ENCODE data around the gene GAP43. TPM values are rescaled to one million over a fixed set of nuclear protein-coding genes. Genes with fewer than 3 reads are reported as not detected.

GAP43 gene
- polyA plus RNA-seq, 3 donors = 0.06 to 1.5 (median 0.38) TPM

DNA sequence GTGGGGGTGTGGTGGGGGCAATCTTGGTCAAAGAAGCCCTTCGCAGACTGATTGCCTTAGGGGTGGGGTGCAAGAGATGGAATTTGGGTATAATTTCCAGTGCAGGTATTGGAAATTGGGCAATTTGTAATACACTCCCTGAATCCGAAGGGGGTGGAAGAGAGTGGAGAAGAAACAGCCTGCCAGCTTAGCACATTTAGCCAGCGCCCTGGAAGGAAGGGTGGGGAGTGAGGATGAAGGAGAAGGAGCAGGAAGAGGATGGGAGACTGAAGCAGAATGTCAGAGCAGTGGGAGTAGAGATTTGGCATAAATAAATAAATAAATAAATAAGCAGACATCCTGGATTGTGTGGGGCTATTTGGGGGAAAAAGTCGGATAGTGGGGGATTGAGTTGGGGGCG lies 1.6 kb downstream of the GAP43 start:
- WGBS, 3 donors = 20 to 59% (median 40%) methylated on average over 5 of the region's 5 CpGs
- H3K27ac ChIP-seq (ENCODE audit: low read depth, low read length) = no peak overlapping the region

DNA sequence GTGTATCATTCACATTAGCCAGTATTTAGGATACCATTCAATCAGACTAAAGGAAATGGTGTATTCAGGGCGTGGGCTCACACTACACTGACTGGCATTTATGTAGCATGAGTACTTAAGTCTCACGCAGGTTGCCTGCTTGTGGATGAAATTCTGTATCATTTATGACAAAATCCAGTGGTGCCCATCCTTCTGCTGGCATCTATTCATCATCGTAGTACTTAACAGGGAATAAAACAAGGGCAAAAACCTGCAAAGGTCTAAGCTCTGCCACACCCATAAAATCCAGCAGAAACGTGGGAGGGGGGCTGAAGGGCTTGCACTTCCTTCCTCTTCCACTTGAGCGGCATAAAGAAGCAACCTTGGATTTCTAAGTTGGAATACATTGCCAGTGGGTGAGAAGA lies 2.7 kb downstream of the GAP43 start:
- no peak overlapping the region for H3K27ac ChIP-seq (ENCODE audit: low read depth, low read length)
- WGBS, 3 donors = 30 to 38% (median 33%) methylated on average over 5 of the region's 5 CpGs

DNA sequence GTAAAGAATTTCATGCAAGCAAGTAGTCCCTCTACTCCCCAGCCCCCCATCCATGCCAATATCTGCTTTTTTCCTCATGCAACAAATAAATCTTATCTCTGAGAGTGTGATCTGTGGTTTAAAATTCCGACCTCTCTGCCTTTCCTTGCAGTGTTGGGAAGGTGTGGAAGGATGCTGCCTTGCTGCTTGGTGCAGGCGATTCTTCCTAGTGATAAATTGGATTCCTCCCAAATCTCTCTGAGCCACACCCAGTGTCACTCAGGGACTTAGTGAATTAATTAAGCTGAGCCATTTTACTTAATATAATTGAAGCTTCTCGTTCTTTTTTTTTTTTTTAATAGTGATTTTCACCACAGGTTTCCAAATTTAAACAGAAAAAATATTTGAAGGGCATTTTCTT lies 3.4 kb downstream of the GAP43 start:
- H3K27ac ChIP-seq (ENCODE audit: low read depth, low read length) = no peak overlapping the region
- 23 to 50% (median 44%) methylated on average over 3 of the region's 3 CpGs for WGBS, 3 donors

DNA sequence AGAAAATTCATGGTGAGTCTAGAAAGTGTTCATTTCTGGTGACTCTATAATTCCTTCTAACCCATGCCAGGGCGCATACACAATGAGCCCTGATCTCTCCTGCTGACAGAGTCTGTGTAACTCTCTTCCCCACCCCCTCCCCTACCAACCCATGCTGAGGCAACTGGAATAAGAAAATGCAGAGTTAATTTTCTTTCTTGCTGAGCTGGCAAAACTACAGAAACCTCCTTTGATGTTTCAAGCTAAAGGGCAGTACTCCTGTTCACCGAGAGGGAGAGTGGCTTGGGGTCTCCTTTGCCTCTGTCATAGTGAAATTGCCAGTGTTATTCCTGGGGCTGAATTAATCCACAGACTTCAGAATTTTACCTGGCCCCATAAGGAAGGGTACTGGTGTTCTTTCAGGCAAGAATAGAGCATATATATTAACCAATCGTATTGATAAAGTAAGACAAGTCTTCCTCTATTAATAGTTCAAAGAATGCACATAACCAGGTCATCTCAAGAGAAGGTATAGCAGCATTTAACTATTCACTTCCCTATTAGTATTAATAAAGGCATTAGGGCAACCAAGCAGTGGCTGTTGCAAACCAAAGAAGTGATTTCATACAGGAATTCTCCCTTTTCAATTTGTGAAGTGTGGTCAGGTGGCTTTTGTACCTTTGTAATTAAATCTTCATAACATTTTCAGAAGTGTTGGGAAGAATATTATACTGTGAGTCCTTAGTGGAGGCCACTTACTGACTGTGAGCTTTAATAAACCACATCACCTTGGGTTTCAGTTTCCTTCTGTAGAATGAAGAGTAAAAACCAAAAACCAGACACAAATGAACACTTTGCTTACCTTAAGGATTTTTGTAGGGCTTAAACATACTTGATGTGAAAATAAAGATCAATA lies 4.1 kb downstream of the GAP43 start:
- no peak overlapping the region for H3K27ac ChIP-seq (ENCODE audit: low read depth, low read length)
- 34 to 73% (median 69%) methylated on average over 3 of the region's 3 CpGs for WGBS, 3 donors

DNA sequence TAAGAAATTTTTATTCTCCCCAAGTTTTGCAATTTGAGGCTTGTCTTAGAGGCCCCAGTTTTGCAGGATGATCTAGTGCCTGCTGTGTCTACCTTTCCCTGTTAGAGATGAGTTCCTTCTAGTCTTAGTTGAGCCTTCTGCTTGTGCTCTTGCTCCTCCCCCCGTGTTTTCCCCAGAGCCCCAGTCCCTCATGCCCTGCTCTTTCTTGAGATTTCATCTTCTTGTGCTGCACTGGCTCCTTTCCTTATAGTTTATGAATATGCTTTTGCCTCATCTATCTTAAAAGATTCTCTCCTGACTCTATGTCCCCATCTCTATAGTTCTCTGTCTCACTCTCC lies 4.7 kb downstream of the GAP43 start:
- 32 to 60% (median 59%) methylated on average over 1 of the region's 1 CpG for WGBS, 3 donors

DNA sequence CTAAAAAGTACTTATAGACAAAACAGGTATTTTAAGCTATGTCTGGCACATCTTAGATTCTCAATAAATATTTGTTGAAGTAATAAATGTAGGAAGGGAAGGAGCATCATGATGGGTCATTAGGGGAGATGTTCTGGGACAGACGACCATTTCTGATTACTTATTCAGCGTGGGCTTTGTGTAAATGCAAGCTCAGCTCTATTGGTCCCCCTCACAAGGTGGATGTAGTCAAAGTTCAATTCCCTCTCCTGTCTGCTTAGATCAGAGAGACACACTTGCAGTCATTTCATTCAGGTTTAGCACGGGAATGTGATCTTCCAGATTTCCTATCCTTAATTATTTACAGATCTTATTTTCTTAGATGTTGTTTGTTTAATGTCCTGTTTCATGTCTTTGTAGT lies 7.5 kb downstream of the GAP43 start:
- WGBS, 3 donors = 66 to 89% (median 81%) methylated on average over 3 of the region's 3 CpGs
- H3K27ac ChIP-seq (ENCODE audit: low read depth, low read length) = no peak overlapping the region

More for the DNA sequence above, 4.7 kb downstream of the GAP43 start:
- H3K27ac ChIP-seq (ENCODE audit: low read depth, low read length) = no peak overlapping the region

DNA sequence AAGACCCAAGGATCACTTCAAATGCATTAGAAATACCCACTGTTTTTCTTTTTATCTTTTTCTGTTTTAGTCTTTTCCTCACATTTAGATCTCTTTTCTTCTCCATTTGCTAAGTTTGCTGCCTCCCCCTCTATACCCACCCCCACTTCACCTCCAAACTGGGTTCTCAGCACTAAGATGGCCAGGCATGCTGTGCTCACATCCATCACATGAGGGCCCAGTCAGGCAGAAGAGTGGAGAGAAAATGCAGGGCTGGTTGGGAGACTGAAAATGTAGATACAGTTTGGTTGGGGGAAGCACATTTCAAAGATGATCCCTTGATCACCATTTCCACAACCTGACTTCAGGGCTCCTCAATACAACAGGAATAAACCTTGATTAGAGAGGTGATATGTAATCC lies 8.7 kb downstream of the GAP43 start:
- H3K27ac ChIP-seq (ENCODE audit: low read depth, low read length) = no peak overlapping the region

DNA sequence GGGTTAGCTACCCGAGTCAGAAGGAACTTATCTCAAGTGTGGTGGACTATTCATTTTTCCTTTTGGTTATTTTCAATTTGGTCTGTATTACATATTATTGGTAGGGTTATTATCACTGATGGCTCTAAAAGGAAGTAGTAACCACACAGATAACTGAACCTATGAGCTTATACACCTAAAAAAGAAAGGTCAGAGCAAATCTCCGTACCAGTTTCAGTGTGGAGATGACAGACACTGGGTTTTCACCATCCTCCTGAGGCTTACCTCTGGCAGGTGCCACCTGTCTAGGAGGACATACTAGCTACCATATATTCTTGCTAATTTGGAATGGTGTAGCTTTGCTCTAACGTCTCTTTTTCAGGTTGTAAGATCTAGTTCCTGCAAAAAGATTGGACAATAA lies 10.2 kb downstream of the GAP43 start:
- WGBS, 3 donors = 85 to 92% (median 91%) methylated on average over 3 of the region's 3 CpGs
- H3K27ac ChIP-seq (ENCODE audit: low read depth, low read length) = no peak overlapping the region

DNA sequence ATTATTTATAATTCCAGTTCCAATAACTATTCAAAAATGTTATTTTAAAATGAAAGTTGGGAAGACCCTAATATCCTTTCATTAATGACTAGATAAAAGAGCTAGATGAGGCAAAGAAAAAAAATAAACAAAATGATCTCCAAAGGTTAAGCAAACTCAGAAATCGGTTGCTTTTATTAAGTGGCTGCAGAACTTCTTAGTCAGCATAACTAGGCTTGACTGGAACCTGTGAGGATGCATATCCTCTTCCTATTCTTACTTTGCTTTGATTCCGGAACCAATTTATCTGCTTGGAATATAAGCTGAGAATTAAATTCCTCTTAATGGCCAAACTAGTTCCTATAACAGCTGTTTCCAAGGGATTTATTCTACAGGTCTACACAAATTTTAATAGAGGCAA lies 10.7 kb downstream of the GAP43 start:
- no peak overlapping the region for H3K27ac ChIP-seq (ENCODE audit: low read depth, low read length)
- WGBS, 3 donors = 80 to 82% (median 81%) methylated on average over 2 of the region's 2 CpGs

DNA sequence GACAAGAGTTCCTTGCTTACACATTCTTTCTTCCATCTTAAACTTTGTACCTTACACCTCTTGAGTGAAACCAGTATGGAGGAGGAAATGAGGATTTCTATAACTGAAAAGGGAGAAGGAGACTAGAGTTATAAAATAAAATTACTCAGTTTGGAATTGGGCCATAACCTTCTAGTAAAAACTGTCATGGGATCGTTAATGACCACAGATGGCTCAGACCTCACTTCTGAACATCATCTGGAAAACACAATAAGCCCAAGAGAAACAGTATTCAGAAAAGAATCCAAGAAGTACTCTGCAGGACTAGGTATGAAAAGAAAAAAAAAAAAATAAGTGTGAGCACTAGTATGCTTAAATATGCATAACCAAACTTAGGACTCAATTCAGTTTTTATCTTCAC lies 12.1 kb downstream of the GAP43 start:
- no peak overlapping the region for H3K27ac ChIP-seq (ENCODE audit: low read depth, low read length)
- WGBS, 3 donors = 33 to 64% (median 57%) methylated on average over 1 of the region's 1 CpG

DNA sequence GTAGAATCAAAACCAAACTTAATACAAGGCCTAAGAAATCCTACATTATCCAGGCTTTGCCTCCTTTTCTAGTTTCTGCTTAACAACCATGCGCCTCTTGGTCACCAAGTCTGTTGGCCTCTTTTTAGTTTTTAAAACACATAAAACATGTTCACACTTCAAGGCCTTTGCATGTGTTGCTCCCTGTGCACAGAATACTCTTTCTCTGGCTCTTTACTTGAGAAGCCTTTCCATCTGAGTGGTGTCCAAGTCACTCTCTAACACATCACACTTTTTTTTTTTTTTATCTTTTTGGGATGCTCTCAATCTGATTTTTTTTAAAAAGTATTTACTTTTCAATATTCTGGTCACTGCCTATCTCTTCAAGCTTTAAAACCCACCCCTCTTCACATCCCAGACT lies 14.9 kb downstream of the GAP43 start:
- H3K27ac ChIP-seq (ENCODE audit: low read depth, low read length) = no peak overlapping the region
- 98 to 100% (median 100%) methylated on average over 1 of the region's 1 CpG for WGBS, 3 donors

DNA sequence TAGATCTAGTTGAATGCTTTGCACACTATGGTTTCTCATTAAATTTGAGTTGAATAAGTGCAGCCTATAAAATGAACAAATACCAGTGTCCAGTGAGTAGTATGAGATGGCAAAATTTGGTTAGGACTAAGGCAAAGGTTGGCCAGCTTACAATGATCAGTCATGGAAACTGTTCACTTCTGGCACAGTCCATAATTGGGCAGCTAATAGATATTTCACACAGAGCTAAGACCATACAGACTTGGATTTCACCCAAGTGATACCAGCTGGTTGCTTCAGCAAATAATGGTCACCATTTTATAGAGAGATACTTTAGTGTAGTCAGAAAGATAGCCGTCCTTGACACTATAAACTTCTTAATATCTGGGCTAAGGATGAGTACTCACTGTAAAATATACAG lies 15.7 kb downstream of the GAP43 start:
- WGBS, 3 donors = 81 to 95% (median 92%) methylated on average over 1 of the region's 1 CpG
- no peak overlapping the region for H3K27ac ChIP-seq (ENCODE audit: low read depth, low read length)

DNA sequence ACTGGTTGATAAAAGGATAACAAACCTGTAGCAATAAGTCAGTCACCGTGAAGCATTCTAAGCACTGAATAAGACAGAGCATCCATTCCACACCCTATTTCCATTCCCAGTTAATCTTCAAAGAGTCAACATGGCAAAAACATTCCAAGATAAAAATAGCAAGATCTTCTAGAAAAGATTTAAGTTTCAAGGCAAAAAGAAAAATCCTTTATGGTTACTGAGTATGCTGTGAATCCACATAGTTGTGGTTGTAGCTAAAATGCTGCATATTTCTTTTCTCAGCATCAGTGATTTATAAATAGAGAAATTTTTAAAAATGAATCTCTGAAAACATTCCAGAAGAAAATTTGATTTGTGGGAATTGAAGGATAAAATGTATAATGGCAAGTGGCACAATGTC lies 21.1 kb downstream of the GAP43 start:
- WGBS, 3 donors = 38 to 92% (median 81%) methylated on average over 1 of the region's 1 CpG

DNA sequence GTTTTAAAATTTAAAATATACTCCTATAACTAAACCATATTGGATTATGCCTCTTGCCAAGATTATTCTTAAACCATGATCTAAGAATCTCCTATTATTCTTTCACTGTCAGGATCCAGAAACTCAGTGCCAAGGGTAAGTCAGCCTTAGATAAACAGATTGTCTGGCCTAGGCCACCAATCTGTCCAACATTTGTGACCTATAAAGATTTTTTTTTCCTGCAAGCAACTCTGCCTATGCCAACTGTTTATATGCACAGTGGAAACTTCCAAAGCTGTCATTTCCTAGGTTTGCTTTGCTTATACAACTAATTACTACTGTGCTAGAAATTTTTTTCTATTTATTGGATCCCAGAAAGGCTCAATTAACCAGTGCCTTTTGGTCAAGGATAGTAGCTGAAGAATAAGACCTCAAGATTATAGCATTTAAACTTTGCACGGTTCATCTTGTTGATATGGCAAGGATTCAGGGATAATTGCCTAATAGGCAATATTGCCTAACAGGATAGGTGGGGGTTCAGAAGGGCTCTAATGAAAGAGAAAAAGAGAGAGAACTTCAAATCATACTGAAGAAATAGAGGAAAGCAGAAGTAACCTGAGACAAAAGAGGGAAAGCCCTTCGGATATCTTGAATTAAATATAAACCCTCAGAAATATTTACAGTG lies 22.8 kb downstream of the GAP43 start:
- no peak overlapping the region for H3K27ac ChIP-seq (ENCODE audit: low read depth, low read length)
- 70 to 82% (median 75%) methylated on average over 2 of the region's 2 CpGs for WGBS, 3 donors

More for the DNA sequence above, 21.1 kb downstream of the GAP43 start:
- H3K27ac ChIP-seq (ENCODE audit: low read depth, low read length) = no peak overlapping the region

DNA sequence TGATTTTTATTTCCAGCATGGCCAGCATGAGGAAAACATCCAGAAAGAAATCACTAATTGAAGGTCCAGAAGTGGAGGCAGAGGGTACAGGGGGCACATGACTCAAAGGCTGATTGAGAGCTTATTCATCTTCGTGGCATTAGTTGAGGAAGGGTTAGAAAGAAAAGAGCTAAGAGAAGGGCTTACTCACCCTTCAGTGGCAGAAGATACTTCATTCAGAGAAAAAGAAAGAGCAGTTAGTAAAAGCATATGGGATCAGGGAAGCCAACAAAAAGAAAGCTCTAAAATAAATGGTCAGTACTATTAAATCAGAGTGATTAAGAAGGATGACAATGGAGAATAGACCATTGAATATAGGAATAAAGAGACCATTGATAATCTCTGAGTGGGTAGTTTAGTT lies 25.2 kb downstream of the GAP43 start:
- no peak overlapping the region for H3K27ac ChIP-seq (ENCODE audit: low read depth, low read length)
- 72 to 91% (median 84%) methylated on average over 1 of the region's 1 CpG for WGBS, 3 donors

DNA sequence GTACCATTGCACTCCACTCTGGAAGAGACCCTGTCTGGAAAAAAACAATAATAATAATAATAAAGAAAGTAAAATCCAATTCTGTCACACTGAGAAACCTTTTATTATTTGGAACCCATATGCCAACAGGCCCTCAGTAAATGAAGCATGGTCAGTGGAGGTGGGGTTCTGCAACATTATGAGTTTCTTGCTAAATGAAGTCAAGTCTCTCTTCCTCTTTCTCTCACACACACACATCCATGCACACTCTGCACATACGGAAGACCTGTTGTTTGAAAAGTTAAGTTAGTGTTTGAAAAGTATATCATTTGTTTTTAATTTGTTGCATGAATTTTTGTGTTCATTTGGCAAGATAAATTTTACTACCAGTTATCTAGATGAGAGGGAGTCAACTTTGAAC lies 27.8 kb downstream of the GAP43 start:
- H3K27ac ChIP-seq (ENCODE audit: low read depth, low read length) = no peak overlapping the region
- WGBS, 3 donors = 78 to 80% (median 79%) methylated on average over 1 of the region's 1 CpG

DNA sequence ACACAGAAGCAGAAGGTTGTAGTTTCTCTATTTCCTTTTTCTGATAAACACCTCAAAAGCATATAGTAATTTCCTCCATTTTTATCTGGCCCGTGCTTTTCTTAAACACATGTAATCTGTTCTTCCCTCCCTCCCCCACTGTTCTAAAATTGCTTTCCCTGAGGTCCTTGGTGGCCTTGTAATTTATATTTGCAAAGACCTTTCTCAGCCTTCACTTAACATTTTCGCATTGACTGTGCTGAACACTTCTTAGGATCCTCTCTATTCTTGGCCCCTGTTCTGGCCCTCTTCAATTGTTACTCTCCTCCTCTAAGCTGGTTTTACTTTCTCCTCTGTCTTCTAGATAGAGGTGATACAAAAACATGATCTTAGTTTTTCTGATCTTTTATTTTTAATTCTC lies 28.3 kb downstream of the GAP43 start:
- no peak overlapping the region for H3K27ac ChIP-seq (ENCODE audit: low read depth, low read length)
- 76 to 91% (median 77%) methylated on average over 2 of the region's 2 CpGs for WGBS, 3 donors

DNA sequence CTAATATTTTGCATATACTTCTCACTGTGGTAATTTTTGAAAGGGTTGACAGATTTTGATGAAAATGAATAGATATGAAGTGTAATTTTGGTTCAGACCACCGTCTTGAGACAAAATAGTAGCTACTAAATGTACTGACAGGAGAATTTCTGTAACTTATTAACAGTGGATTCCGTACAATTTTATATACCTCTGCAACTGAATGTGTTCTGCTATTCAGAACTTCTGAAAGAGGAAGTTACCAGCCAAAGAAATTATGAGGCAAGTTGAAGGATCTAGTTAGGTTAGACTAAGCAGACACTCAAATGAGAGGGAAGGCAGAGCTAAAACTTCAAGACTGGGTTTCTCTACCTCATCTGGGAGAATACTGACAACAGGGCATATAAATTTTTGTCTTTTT lies 29.4 kb downstream of the GAP43 start:
- WGBS, 3 donors = 68 to 76% (median 72%) methylated on average over 2 of the region's 2 CpGs
- no peak overlapping the region for H3K27ac ChIP-seq (ENCODE audit: low read depth, low read length)

DNA sequence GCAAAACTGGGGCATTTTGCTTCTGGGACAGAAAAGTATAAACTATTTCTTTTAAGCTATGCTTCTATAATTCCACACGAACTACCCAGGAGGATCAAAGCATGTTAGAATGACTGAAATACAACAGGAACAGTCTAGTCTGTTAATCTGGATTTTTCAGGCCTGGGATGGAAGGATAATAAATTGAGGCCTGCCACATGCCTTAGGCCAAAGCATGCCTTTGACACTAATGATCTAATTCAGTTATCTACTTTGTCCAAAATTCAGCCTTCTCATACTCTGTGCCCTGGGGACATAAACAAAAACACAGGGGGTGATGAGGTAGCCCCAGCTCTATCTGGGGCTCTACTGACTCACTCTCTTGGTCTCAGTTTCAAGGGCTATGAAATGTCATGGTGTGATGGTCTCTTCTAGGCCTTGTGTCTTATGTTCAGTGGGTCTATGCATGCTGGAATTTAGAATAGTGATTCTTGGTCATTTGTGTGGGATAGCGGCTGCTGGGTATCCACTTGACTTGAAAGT lies 32.5 kb downstream of the GAP43 start:
- WGBS, 3 donors = 87 to 95% (median 91%) methylated on average over 2 of the region's 2 CpGs
- no peak overlapping the region for H3K27ac ChIP-seq (ENCODE audit: low read depth, low read length)

DNA sequence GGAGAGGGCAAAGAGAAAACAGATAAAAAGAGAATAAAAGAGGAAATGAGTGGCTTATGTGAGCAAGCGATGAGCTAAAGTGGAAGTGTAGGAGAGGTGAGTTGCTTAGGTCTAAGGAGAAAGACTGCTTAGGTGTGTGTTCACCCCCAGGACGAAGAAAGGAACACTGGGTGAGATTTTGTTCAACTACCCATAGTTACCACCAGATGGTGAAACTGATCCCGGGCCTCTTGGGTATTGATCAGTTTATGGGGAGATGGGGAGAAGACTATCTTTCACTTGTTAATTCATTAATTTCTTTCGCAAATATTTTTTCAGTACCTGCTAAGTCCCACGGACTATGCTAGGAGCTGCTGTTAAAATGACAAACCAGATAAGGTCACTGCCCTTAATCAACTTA lies 33.9 kb downstream of the GAP43 start:
- 84 to 92% (median 90%) methylated on average over 5 of the region's 5 CpGs for WGBS, 3 donors
- no peak overlapping the region for H3K27ac ChIP-seq (ENCODE audit: low read depth, low read length)
